WERI-Rb-1 (cell line): Measurements from ENCODE around the gene EGLN1.

ENCODE experiments used
- DNase-seq: peaks from one replicate; pipeline ENCODE4 v3.0.0-alpha.2; 2020
- H3K27ac ChIP-seq: fragments of 250-450 bp; sonication (Bioruptor Pico); 2 replicates; pipeline ENCODE4 v1.5.1; 2020; ENCODE audit warnings: mild to moderate bottlenecking, moderate library complexity
- H3K27me3 ChIP-seq: fragments of 250-450 bp; sonication (Bioruptor Pico); 2 replicates; pipeline ENCODE4 v1.5.1; 2021; ENCODE audit warnings: mild to moderate bottlenecking, low read depth, moderate library complexity; ENCODE audit not compliant: insufficient read depth, severe bottlenecking
- H3K36me3 ChIP-seq: fragments of 250-450 bp; sonication (Bioruptor Pico); 2 replicates; pipeline ENCODE4 v1.5.1; 2020; ENCODE audit warnings: mild to moderate bottlenecking, moderate library complexity
- H3K4me3 ChIP-seq: 2 replicates; pipeline ENCODE4 v1.5.1; 2011; ENCODE audit warnings: low read depth, mild to moderate bottlenecking, control low read depth, low read length
- H3K9me3 ChIP-seq: fragments of 250-450 bp; sonication (Bioruptor Pico); 2 replicates; pipeline ENCODE4 v1.5.1; 2021; ENCODE audit warnings: mild to moderate bottlenecking, moderate library complexity; ENCODE audit not compliant: severe bottlenecking
- TF ChIP-seq, protein P1 (sequence below): IDR thresholded peaks from 2 replicates; pipeline ENCODE4 v1.5.1; 2011; ENCODE audit warnings: low read depth, mild to moderate bottlenecking, control low read depth, inconsistent platforms, low read length

The EGLN1 gene

DNA sequence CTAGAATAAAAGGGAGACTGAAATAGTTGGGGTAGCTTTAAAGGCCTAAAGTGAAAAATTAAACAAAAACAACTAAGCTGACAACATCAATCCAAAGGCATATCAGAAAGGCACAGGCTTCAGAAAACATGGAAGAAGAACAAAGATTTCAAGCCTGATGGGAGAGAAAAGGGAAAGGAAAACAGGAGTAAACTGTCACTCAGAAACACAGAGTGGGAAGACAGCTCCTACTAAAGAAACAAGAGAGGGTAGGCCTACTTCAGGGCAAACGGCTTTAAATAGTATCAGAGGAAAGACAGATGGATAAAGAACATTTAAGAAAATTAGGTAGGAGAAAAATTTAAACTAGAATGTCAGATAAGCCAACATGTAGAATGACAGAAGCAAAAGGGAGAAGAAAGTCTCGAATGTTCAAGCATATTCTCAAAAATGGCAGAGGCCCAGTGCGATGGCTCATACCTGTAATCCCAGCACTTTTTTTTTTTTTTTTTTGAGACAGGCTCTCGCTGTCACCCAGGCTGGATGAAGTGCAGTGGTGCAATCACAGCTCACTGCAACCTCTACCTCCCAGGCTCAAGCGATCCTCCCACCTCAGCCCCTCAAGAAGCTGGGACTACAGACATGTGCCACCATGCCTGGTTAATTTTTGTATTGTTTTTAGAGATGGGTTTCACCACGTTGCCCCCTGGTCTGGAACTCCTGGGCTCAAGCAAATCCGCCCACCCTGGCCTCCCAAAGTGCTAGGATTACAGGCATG is 7.6 kb downstream of the EGLN1 start:
- Histone ChIP-seq H3K36me3 (no peaks in the 10 kb centered on the region), H3K27ac (no peak overlapping the region), H3K4me3 (no peak overlapping the region), H3K9me3 (no peaks in the 10 kb centered on the region), H3K27me3 (no peaks in the 10 kb centered on the region)
- TF ChIP-seq, protein P1, sequence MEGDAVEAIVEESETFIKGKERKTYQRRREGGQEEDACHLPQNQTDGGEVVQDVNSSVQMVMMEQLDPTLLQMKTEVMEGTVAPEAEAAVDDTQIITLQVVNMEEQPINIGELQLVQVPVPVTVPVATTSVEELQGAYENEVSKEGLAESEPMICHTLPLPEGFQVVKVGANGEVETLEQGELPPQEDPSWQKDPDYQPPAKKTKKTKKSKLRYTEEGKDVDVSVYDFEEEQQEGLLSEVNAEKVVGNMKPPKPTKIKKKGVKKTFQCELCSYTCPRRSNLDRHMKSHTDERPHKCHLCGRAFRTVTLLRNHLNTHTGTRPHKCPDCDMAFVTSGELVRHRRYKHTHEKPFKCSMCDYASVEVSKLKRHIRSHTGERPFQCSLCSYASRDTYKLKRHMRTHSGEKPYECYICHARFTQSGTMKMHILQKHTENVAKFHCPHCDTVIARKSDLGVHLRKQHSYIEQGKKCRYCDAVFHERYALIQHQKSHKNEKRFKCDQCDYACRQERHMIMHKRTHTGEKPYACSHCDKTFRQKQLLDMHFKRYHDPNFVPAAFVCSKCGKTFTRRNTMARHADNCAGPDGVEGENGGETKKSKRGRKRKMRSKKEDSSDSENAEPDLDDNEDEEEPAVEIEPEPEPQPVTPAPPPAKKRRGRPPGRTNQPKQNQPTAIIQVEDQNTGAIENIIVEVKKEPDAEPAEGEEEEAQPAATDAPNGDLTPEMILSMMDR = no peak
- no peak for DNase-seq

DNA sequence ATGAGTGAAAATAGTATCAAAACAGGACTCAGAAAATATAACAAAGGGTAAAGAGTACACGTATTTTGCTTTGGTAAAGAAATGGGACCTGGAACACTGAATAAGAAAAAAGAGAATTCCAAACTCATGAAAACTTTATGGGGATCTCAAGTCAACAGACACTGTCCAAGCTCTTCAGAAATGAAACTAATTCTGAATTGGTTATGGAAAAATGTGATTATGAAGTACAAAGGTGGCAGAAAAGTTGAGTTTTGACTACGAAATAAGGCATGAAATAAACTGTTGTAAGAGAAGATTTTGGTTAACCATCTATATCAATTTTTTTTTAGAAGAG is 8.4 kb downstream of the EGLN1 start:
- no peak for DNase-seq
- Histone ChIP-seq H3K27ac (no peak overlapping the region), H3K27me3 (no peaks in the 10 kb centered on the region), H3K4me3 (no peak overlapping the region), H3K36me3 (no peaks in the 10 kb centered on the region), H3K9me3 (no peaks in the 10 kb centered on the region)
- TF ChIP-seq, protein P1 = no peak

DNA sequence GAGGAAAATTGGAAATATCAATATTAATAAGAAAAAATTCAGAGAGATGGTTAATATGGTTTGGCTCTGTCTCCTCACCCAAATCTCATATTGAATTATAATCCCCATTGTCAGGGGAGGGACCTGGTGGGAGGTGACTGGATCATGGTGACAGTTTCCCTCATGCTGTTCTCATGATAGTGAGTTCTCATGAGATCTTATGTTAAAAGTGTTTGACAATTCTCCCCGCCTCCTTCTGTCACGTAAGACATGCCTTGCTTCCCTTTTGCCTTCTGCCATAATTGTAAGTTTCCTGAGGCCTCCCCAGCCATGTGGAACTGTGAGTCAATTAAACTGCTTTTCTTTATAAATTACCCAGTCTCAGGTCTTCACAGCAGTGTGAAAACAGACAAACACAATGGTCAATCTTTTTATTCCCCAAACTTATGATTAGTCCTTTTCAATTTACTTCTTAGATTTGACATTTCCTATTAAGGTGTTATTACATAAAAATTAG is 11.0 kb downstream of the EGLN1 start:
- TF ChIP-seq, protein P1 = no peak
- H3K36me3 ChIP-seq = no peaks in the 10 kb centered on the region
- no peak overlapping the region for H3K4me3 ChIP-seq
- H3K27me3 ChIP-seq = no peaks in the 10 kb centered on the region
- H3K9me3 ChIP-seq = no peaks in the 10 kb centered on the region
- no peak overlapping the region for H3K27ac ChIP-seq
- no peak for DNase-seq

DNA sequence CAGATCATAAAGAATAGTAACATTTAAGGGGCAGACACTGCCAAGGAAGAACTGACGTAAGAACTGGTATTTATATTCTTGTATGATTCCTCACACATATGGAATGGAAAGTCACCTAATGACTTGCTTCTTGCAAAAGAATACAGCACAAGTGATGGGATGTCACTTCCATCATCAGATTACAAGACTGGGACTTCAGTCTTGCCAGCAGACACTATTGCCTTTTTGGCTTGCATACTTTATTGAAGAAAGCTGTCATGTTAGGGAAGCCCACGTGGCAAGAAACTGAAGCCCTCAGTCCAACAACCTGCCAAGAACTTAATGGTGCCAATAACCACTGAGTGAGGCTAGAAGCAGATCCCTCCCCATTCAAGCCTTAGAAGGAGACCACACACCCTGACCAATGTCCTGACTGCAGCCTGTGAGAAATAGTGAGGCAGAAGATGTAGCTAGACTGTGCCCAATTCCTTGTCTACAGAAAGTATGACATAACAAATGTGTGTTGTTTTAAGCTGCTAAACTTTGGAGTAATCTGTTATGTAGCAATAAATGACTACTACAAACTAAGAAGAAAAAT is 12.0 kb downstream of the EGLN1 start:
- no peak overlapping the region for H3K4me3 ChIP-seq
- H3K27ac ChIP-seq = no peak overlapping the region
- DNase-seq = no peak
- H3K36me3 ChIP-seq = no peaks in the 10 kb centered on the region
- no peaks in the 10 kb centered on the region for H3K9me3 ChIP-seq
- H3K27me3 ChIP-seq = no peaks in the 10 kb centered on the region
- TF ChIP-seq, protein P1 = no peak

DNA sequence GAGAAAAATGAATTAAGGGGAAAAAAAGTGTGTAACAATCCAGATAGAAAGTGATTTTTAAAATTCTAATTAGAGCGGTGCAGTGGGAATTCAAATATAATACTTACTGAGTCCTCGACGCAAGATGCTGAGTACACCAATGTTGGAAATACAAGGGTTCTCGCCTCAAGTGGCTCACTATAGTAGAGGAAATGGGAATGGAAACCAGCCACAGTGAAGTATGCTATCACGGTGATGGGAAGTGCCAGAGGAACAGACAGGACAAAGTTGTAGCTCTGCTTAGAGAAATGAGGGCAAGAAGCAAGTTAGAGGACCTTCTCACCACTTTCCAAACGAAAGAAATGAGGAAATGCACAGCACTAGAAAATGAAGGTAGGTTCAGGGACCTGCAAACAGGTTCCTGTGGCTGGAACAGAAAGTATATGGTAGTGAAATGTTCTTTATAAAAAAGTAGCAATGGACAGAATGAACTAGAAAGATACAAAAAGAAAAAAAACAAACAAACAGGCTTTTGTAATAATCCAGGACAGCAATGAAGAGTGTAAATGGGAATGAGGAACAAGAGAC is 13.5 kb downstream of the EGLN1 start:
- DNase-seq = no peak
- Histone ChIP-seq H3K36me3 (no peaks in the 10 kb centered on the region), H3K27ac (no peak overlapping the region), H3K4me3 (no peak overlapping the region), H3K9me3 (no peaks in the 10 kb centered on the region), H3K27me3 (no peaks in the 10 kb centered on the region)
- TF ChIP-seq, protein P1 = no peak
